H1 (cell line): ENCODE data around the gene SLC25A22. TPM values are rescaled to one million over a fixed set of nuclear protein-coding genes. Genes with fewer than 3 reads are reported as not detected.
A peak's percentile ranks its signal among the peaks of the same experiment; 100 is the strongest.

Experiments used
- CTCF ChIA-PET: fragments of 300-600 bp; sonication (Branson Sonifier 250); formaldehyde crosslinking; loops from one replicate; lab custom pipeline; 2021; ENCODE audit not compliant: partially characterized antibody; lab: Charles Lee
- POLR2A ChIA-PET: fragments of 300-600 bp; sonication (Branson Sonifier 250); formaldehyde crosslinking; loops from one replicate; lab custom pipeline; 2021; ENCODE audit warnings: inconsistent platforms; ENCODE audit not compliant: partially characterized antibody; lab: Charles Lee
- DNase-seq, 2 experiments: peaks; one replicate each; pipeline versions ENCODE4 v3.0.0 to v3.0.0-alpha.2; 2010 to 2022; ENCODE audit warnings: low spot score in 2 of 2, low read depth in 1 of 2, mixed read lengths in 1 of 2
- FAIRE-seq: peaks from 2 replicates; lab custom pipeline; 2011; peaks lifted over from hg19 to GRCh38; lab: Jason Lieb, UNC
- H2AFZ ChIP-seq: 2 replicates; pipeline ENCODE4 v1.8.1; 2012; ENCODE audit warnings: low read length, inconsistent platforms
- H2AK5ac ChIP-seq: 2 replicates; pipeline ENCODE4 v1.6.1; 2013; ENCODE audit warnings: low read depth, low read length
- H2BK120ac ChIP-seq: replicated peaks from 2 replicates; pipeline ENCODE3; 2013; ENCODE audit warnings: low read depth, low read length, inconsistent platforms
- H2BK12ac ChIP-seq: 2 replicates; pipeline ENCODE4 v1.6.1; 2013; ENCODE audit warnings: low read depth, low read length
- H2BK15ac ChIP-seq: 2 replicates; pipeline ENCODE4 v1.6.1; 2013; ENCODE audit warnings: low read length
- H2BK20ac ChIP-seq: 2 replicates; pipeline ENCODE4 v1.6.1; 2013; ENCODE audit warnings: low read length
- H2BK5ac ChIP-seq: 2 replicates; pipeline ENCODE4 v1.6.1; 2013; ENCODE audit warnings: low read depth, low read length
- H3K14ac ChIP-seq: 2 replicates; pipeline ENCODE4 v1.6.1; 2013; ENCODE audit warnings: inconsistent platforms; ENCODE audit not compliant: insufficient read length
- H3K18ac ChIP-seq: 2 replicates; pipeline ENCODE4 v1.6.1; 2013; ENCODE audit warnings: low read length; ENCODE audit errors: extremely low read depth
- H3K23ac ChIP-seq: 2 replicates; pipeline ENCODE4 v1.6.1; 2013; ENCODE audit warnings: inconsistent platforms; ENCODE audit not compliant: insufficient read length
- H3K23me2 ChIP-seq: 2 replicates; pipeline ENCODE4 v1.6.1; 2013; ENCODE audit warnings: low read depth, low read length
- H3K27ac ChIP-seq: 2 replicates; pipeline ENCODE4 v1.6.1; 2011; ENCODE audit warnings: low read depth, low read length, inconsistent platforms
- H3K27me3 ChIP-seq, 4 experiments: replicated peaks in 1 of 4; 1 replicate in 1 of 4; 2 replicates in 3 of 4; pipeline versions ENCODE4 v1.6.1 to v1.8.1; 2011 to 2013; ENCODE audit warnings: low read length in 3 of 4, mild to moderate bottlenecking in 3 of 4, inconsistent platforms in 2 of 4, mixed read lengths in 2 of 4, moderate library complexity in 1 of 4; ENCODE audit not compliant: control insufficient read depth in 3 of 4, insufficient read depth in 3 of 4; ENCODE audit errors: extremely low read depth in 1 of 4
- H3K36me3 ChIP-seq, 4 experiments: 2 replicates each; pipeline versions ENCODE4 v1.6.1 to v1.8.1; 2011 to 2013; ENCODE audit warnings: mild to moderate bottlenecking in 4 of 4, low read length in 3 of 4, moderate library complexity in 2 of 4, control low read depth in 1 of 4, inconsistent platforms in 1 of 4; ENCODE audit not compliant: insufficient read depth in 4 of 4, control insufficient read depth in 2 of 4
- H3K4ac ChIP-seq: replicated peaks from 2 replicates; pipeline ENCODE3; 2013; ENCODE audit warnings: low read length, low read depth, mixed read lengths, inconsistent platforms; ENCODE audit not compliant: insufficient read length
- H3K4me1 ChIP-seq, 4 experiments: replicated peaks in 1 of 4; 1 replicate in 1 of 4; 2 replicates in 3 of 4; pipeline versions ENCODE4 v1.6.1 to v1.8.1; 2011 to 2013; ENCODE audit warnings: low read length in 3 of 4, inconsistent platforms in 2 of 4, mixed read lengths in 1 of 4; ENCODE audit not compliant: insufficient read depth in 4 of 4, control insufficient read depth in 3 of 4
- H3K4me2 ChIP-seq, 2 experiments: 2 replicates each; pipeline versions ENCODE4 v1.6.1 to v1.8.1; 2011 to 2013; ENCODE audit warnings: low read depth in 2 of 2, low read length in 2 of 2, control low read depth in 1 of 2, inconsistent platforms in 1 of 2, mild to moderate bottlenecking in 1 of 2; ENCODE audit not compliant: insufficient read depth in 1 of 2
- H3K4me3 ChIP-seq, 4 experiments: fragments of 200-600, 300-600 bp in 1 of 4; sonication (generic), shearing (Covaris generic), sonication (Bioruptor Twin) in 1 of 4; 2 replicates each; pipeline versions ENCODE4 v1.5.1 to v1.8.1; 2011 to 2016; ENCODE audit warnings: low read length in 4 of 4, low read depth in 3 of 4, control low read depth in 2 of 4, inconsistent platforms in 2 of 4, mild to moderate bottlenecking in 2 of 4, mixed read lengths in 1 of 4, moderate library complexity in 1 of 4; ENCODE audit not compliant: insufficient read depth in 2 of 4; ENCODE audit errors: extremely low read depth in 1 of 4
- H3K56ac ChIP-seq: replicated peaks from 2 replicates; pipeline ENCODE3; 2013; ENCODE audit warnings: low read depth, mild to moderate bottlenecking, mixed read lengths, low read length, inconsistent platforms; ENCODE audit not compliant: insufficient read length
- H3K79me1 ChIP-seq: 2 replicates; pipeline ENCODE4 v1.6.1; 2013; ENCODE audit warnings: low read depth, low read length, control low read depth
- H3K79me2 ChIP-seq, 2 experiments: 2 replicates each; pipeline versions ENCODE4 v1.6.1 to v1.8.1; 2012 to 2013; ENCODE audit warnings: low read length in 2 of 2, mild to moderate bottlenecking in 2 of 2, inconsistent platforms in 1 of 2; ENCODE audit not compliant: insufficient read depth in 2 of 2, control insufficient read depth in 1 of 2
- H3K9ac ChIP-seq, 4 experiments: replicated peaks in 1 of 4; 1 replicate in 1 of 4; 2 replicates in 3 of 4; pipeline versions ENCODE4 v1.6.1 to v1.8.1; 2011 to 2013; ENCODE audit warnings: low read depth in 3 of 4, low read length in 3 of 4, control low read depth in 2 of 4, mild to moderate bottlenecking in 2 of 4, moderate library complexity in 2 of 4, inconsistent platforms in 1 of 4; ENCODE audit errors: extremely low read depth in 1 of 4
- H3K9me3 ChIP-seq, 2 experiments: 2 replicates each; pipeline versions ENCODE4 v1.6.1 to v1.8.1; 2012 to 2013; ENCODE audit warnings: mild to moderate bottlenecking in 2 of 2, moderate library complexity in 2 of 2, control low read depth in 1 of 2, inconsistent platforms in 1 of 2, low read depth in 1 of 2, low read length in 1 of 2, mixed read lengths in 1 of 2; ENCODE audit not compliant: insufficient read depth in 2 of 2
- H4K20me1 ChIP-seq, 2 experiments: replicated peaks in 1 of 2; 2 replicates each; pipeline versions ENCODE3 to v1.8.1; 2011 to 2013; ENCODE audit warnings: inconsistent platforms in 2 of 2, low read length in 2 of 2, mild to moderate bottlenecking in 1 of 2; ENCODE audit not compliant: insufficient read depth in 2 of 2, control insufficient read depth in 1 of 2
- H4K5ac ChIP-seq: 2 replicates; pipeline ENCODE4 v1.6.1; 2013; ENCODE audit warnings: low read length, low read depth, mixed read lengths, inconsistent platforms; ENCODE audit not compliant: insufficient read length
- H4K8ac ChIP-seq: 2 replicates; pipeline ENCODE4 v1.8.0; 2013; ENCODE audit warnings: mild to moderate bottlenecking, moderate library complexity, low read length, inconsistent platforms; ENCODE audit not compliant: insufficient read depth; ENCODE audit errors: extremely low read depth
- H4K91ac ChIP-seq: replicated peaks from 2 replicates; pipeline ENCODE3; 2013; ENCODE audit warnings: low read length, mixed read lengths, inconsistent platforms; ENCODE audit not compliant: insufficient read length
- ATF2 ChIP-seq: IDR thresholded peaks from 2 replicates; pipeline ENCODE4 v1.6.1; 2012; ENCODE audit warnings: low read length, inconsistent platforms
- CHD1 ChIP-seq: IDR thresholded peaks from 2 replicates; pipeline ENCODE4 v1.6.1; 2012; ENCODE audit warnings: low read depth, low read length, improper control_type of control experiment
- POLR2AphosphoS5 ChIP-seq: IDR thresholded peaks from 2 replicates; pipeline ENCODE4 v1.6.1; 2011; ENCODE audit warnings: low read depth, low read length
- RBBP5 ChIP-seq: IDR thresholded peaks from 2 replicates; pipeline ENCODE4 v1.7.1; 2012; ENCODE audit warnings: low read depth, mild to moderate bottlenecking, inconsistent platforms, low read length, moderate library complexity, borderline replicate concordance
- WGBS, 2 experiments: shearing (Covaris generic) in 1 of 2; methylation state at CpG; one replicate each; pipeline versions ENCODE4 v1.1.6 to v1.1.7; 2013 to 2015; ENCODE audit warnings: low lambda C conversion rate in 2 of 2, mixed read lengths in 2 of 2, inconsistent platforms in 1 of 2, low coverage in 1 of 2, missing lambda C conversion rate in 1 of 2; ENCODE audit not compliant: insufficient replicate concordance in 2 of 2, insufficient coverage in 1 of 2, insufficient read length in 1 of 2; ENCODE audit errors: extremely low coverage in 1 of 2, missing lambda C conversion rate in 1 of 2; 5-methylcytosine and 5-hydroxymethylcytosine counted together
- polyA plus RNA-seq, 7 experiments: library from polyadenylated mRNA; depleted of rRNA in 3 of 7; stranded (reverse) in 5 of 7; unstranded in 2 of 7; fragments of >200 nt in 5 of 7; fragments of 200-250 nt in 2 of 7; gene quantifications; 1 replicate in 5 of 7; 2 replicates in 1 of 7; 4 replicates in 1 of 7; pipeline versions ENCODE4 v1.2.1 to v1.2.3, GENCODE V29; 2011 to 2013; ENCODE audit warnings: missing spikeins in 2 of 7, mixed read lengths in 2 of 7
- total RNA-seq: library from RNA; stranded (reverse); fragmentation: NEBNext Ultra II Directional; extraction: Animal tissue kit (Norgen Biotek cat#: 25700); gene quantifications from 2 replicates; pipeline ENCODE4 v1.2.1, GENCODE V29; 2021
- TF ChIP-seq, protein P1 (sequence below), 3 experiments: IDR thresholded peaks; 1 replicate in 2 of 3; 2 replicates in 1 of 3; pipeline versions ENCODE4 v1.5.1 to v1.6.1; 2011; ENCODE audit warnings: low read length in 3 of 3, mild to moderate bottlenecking in 3 of 3, inconsistent platforms in 2 of 3, low read depth in 1 of 3, moderate library complexity in 1 of 3; ENCODE audit not compliant: insufficient read depth in 1 of 3; ENCODE audit errors: control extremely low read depth in 1 of 3

Gene SLC25A22
- total and polyA plus RNA-seq, 2 of the 8 experiments (the other 6 are each of a cell fraction or from before 2014, with no cell fraction given), result 31.5 to 48.0 TPM

- Histone ChIP-seq H4K5ac (no peak overlapping the region), H2BK12ac (peak overlapping the region; percentile 53; the same call in 1 of the 2 replicates), H3K9me3 (no peaks in the 10 kb centered on the region), H2BK15ac (0 out of 2 replicates have a peak overlapping the region, but pooled peaks have one; percentile 67), H4K91ac (peak overlapping the region; percentile 73), H2BK120ac (no peak overlapping the region), H3K56ac (no peak overlapping the region), H2BK5ac (0 out of 2 replicates have a peak overlapping the region, but pooled peaks have one; percentile 66), H3K23me2 (peaks cover 7% of the 10 kb centered on the region), H3K79me1 (0 out of 2 replicates have a peak, but pooled peaks cover 7% of the 10 kb centered on the region), H3K4me3 (0 out of 8 replicates have a peak overlapping the region, but pooled peaks of 1 of the 4 experiments have one; percentile 20), H3K4me1 (peaks cover 4 to 23% (median 16%) of the 10 kb centered on the region in 4 experiments), H4K8ac (peak overlapping the region; percentile 46; the same call in 1 of the 2 replicates), H3K23ac (no peak overlapping the region), H2BK20ac (no peak overlapping the region), H3K27ac (no peak overlapping the region; the same call in 1 of the 2 replicates), H3K18ac (no peak overlapping the region; the same call in 1 of the 2 replicates), H3K4ac (peak overlapping the region; percentile 28), H3K9ac (no peak overlapping the region; a peak in 1 of 7 replicates), H3K14ac (no peak overlapping the region), H3K4me2 (peak overlapping the region; percentile 30 to 84; a peak in 3 of 4 replicates), H3K27me3 (no peaks in the 10 kb centered on the region), H2AFZ (no peak overlapping the region), H3K79me2 (peaks cover 0 to 5% of the 10 kb centered on the region in 2 experiments; a peak in 1 of 4 replicates), H4K20me1 (peaks cover 0 to 12% of the 10 kb centered on the region in 2 experiments), H2AK5ac (no peak overlapping the region), H3K36me3 (peaks cover 0 to 29% (median 1%) of the 10 kb centered on the region in 4 experiments; a peak in 4 of 8 replicates)
- DNase-seq, result no peak
- CTCF ChIA-PET, result interaction anchor here (0.7 to 3.4 kb wide), 11 partner anchors 10 to 72 kb away, joined by 3 to 14 read pairs (median 3); no protein-coding TSS in a partner anchor
- 83% methylated on average over 20 of the region's 26 CpGs; no CpG with 5 or more reads in 1 of the 2 experiments for WGBS, 2 experiments
- POLR2A ChIA-PET, result interaction anchor here (0.6 to 53.0 kb wide), 11 partner anchors 10 to 241 kb away, joined by 3 to 1917 read pairs (median 3); partner anchors contain the start of genes CD151, CRACR2B, GATD1 and PIDD1
- no peak for FAIRE-seq
- TF ChIP-seq ATF2 (no peak), POLR2AphosphoS5 (no peak), RBBP5 (no peak), CHD1 (no peak)
- TF ChIP-seq, protein P1, sequence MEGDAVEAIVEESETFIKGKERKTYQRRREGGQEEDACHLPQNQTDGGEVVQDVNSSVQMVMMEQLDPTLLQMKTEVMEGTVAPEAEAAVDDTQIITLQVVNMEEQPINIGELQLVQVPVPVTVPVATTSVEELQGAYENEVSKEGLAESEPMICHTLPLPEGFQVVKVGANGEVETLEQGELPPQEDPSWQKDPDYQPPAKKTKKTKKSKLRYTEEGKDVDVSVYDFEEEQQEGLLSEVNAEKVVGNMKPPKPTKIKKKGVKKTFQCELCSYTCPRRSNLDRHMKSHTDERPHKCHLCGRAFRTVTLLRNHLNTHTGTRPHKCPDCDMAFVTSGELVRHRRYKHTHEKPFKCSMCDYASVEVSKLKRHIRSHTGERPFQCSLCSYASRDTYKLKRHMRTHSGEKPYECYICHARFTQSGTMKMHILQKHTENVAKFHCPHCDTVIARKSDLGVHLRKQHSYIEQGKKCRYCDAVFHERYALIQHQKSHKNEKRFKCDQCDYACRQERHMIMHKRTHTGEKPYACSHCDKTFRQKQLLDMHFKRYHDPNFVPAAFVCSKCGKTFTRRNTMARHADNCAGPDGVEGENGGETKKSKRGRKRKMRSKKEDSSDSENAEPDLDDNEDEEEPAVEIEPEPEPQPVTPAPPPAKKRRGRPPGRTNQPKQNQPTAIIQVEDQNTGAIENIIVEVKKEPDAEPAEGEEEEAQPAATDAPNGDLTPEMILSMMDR (IDR thresholded peaks at IDR 0.05; ENCODE audit: control extremely low read depth in 1 of 3, insufficient read depth in 1 of 3, low read depth in 1 of 3, low read length in 3 of 3), result no peak
These were observed 2.2 kb downstream of the SLC25A22 start for GRCh38 chr11:795634-796564.
